K562 (cell line): ENCODE results near the gene UBE2H. TPM values are rescaled to one million over a fixed set of nuclear protein-coding genes. Genes with fewer than 3 reads are reported as not detected.

Experiments
- ATAC-seq: fragments of 200-7000 bp; cut with Tn5 transposase; 3 replicates; pipeline ENCODE4 v1.9.1; 2020; ENCODE audit warnings: moderate library complexity
- BruUV-seq: library from RNA; stranded (reverse); fragments of 400-500 nt; replicated peaks from 2 replicates; lab custom pipeline; 2021; lab: Mats Ljungman, UMichigan
- CTCF ChIA-PET: fragments of 300-600 bp; formaldehyde crosslinking; extraction: SDS; loops from one replicate; lab custom pipeline; 2021; ENCODE audit warnings: low intra/inter-chr PET ratio; lab: Yijun Ruan, JAX
- POLR2A ChIA-PET: fragments of 300-600, 350-650 bp; sonication (Branson Sonifier 250); formaldehyde crosslinking; extraction: SDS; loops from one replicate; lab custom pipeline; 2021; ENCODE audit warnings: antibody characterized with exemption, inconsistent platforms; lab: Yijun Ruan, JAX
- DNase-seq, 4 experiments: peaks; one replicate each; pipeline versions ENCODE4 v3.0.0 to v3.0.0-alpha.2; 2011 to 2018; ENCODE audit warnings: low spot score in 3 of 4, mixed read lengths in 3 of 4; ENCODE audit errors: extremely low read depth in 1 of 4
- FAIRE-seq: peaks from 2 replicates; lab custom pipeline; 2011; peaks lifted over from hg19 to GRCh38; lab: Jason Lieb, UNC
- H2AFZ ChIP-seq: 2 replicates; pipeline ENCODE4 v1.6.0; 2011; ENCODE audit warnings: low read depth, low read length, control low read depth, inconsistent platforms
- H3K27ac ChIP-seq: fragments of 200-600 bp; 3 replicates; pipeline ENCODE4 v1.8.0; 2011; ENCODE audit warnings: low read depth, mild to moderate bottlenecking, control low read depth, inconsistent platforms, low read length, moderate library complexity, mixed read lengths; ENCODE audit errors: extremely low read depth
- H3K27me3 ChIP-seq, 2 experiments: fragments of 300-600 bp in 1 of 2; 2 replicates in 1 of 2; 3 replicates in 1 of 2; pipeline versions ENCODE4 v1.6.0 to v1.8.0; 2011; ENCODE audit warnings: inconsistent platforms in 2 of 2, low read length in 2 of 2, mild to moderate bottlenecking in 1 of 2, mixed read lengths in 1 of 2, moderate library complexity in 1 of 2; ENCODE audit not compliant: control insufficient read depth in 2 of 2, insufficient read depth in 2 of 2
- H3K36me3 ChIP-seq: fragments of 300-600 bp; 3 replicates; pipeline ENCODE4 v1.8.0; 2011; ENCODE audit warnings: mild to moderate bottlenecking, low read length, inconsistent platforms; ENCODE audit not compliant: control insufficient read depth, insufficient read depth
- H3K4me1 ChIP-seq, 2 experiments: fragments of 200-600 bp in 1 of 2; replicated peaks in 1 of 2; 2 replicates in 1 of 2; 3 replicates in 1 of 2; pipeline versions ENCODE4 v1.5.1 to v1.8.0; 2011; ENCODE audit warnings: inconsistent platforms in 2 of 2, low read length in 2 of 2, mild to moderate bottlenecking in 1 of 2, mixed read lengths in 1 of 2, moderate library complexity in 1 of 2; ENCODE audit not compliant: control insufficient read depth in 2 of 2, insufficient read depth in 2 of 2
- H3K4me2 ChIP-seq: 2 replicates; pipeline ENCODE4 v1.6.1; 2011; ENCODE audit warnings: low read length, control low read depth, inconsistent platforms, mixed read lengths; ENCODE audit not compliant: insufficient read depth
- H3K4me3 ChIP-seq: fragments of 200-600 bp; sonication (generic), shearing (Covaris generic); 2 replicates; pipeline ENCODE4 v1.5.1; 2016; ENCODE audit warnings: control low read depth, inconsistent platforms
- H3K79me2 ChIP-seq: fragments of 200-600 bp; 3 replicates; pipeline ENCODE4 v1.8.0; 2011; ENCODE audit warnings: low read length, inconsistent platforms; ENCODE audit not compliant: control insufficient read depth, insufficient read depth
- H3K9ac ChIP-seq, 2 experiments: 2 replicates each; pipeline versions ENCODE4 v1.6.0 to v1.6.1; 2011; ENCODE audit warnings: low read depth in 2 of 2, low read length in 2 of 2, control low read depth in 1 of 2, inconsistent platforms in 1 of 2, mild to moderate bottlenecking in 1 of 2, mixed read lengths in 1 of 2; ENCODE audit not compliant: insufficient read depth in 1 of 2
- H3K9me1 ChIP-seq: one replicate; pipeline ENCODE4 v1.6.0; 2011; ENCODE audit warnings: inconsistent platforms, mild to moderate bottlenecking, low read length, moderate library complexity; ENCODE audit not compliant: control insufficient read depth, insufficient read depth
- H3K9me3 ChIP-seq: replicated peaks from 2 replicates; pipeline ENCODE4 v1.5.1; 2011; ENCODE audit warnings: low read depth, low read length, inconsistent platforms; ENCODE audit not compliant: control insufficient read depth, insufficient read depth
- H4K20me1 ChIP-seq: replicated peaks from 2 replicates; pipeline ENCODE4 v1.6.1; 2011; ENCODE audit warnings: low read length, inconsistent platforms, mixed read lengths; ENCODE audit not compliant: control insufficient read depth, insufficient read depth
- ATF3 ChIP-seq, 2 experiments: fragments of 450-650 bp in 1 of 2; sonication (generic) in 1 of 2; formaldehyde crosslinking in 1 of 2; IDR thresholded peaks in 1 of 2; conservative IDR thresholded peaks in 1 of 2; 2 replicates each; pipeline versions ENCODE4 v1.6.1 to v1.8.1; 2016 to 2023; ENCODE audit warnings: mild to moderate bottlenecking in 2 of 2, moderate library complexity in 2 of 2, inconsistent platforms in 1 of 2, missing genetic modification reagents in 1 of 2
- CREB3L1 ChIP-seq: fragments of 450-650 bp; IDR thresholded peaks from 2 replicates; pipeline ENCODE4 v1.6.1; 2014; ENCODE audit warnings: low read depth, mild to moderate bottlenecking, moderate library complexity, borderline replicate concordance
- DMBX1 ChIP-seq: fragments of 250-450 bp; sonication (Bioruptor Pico); IDR thresholded peaks from 2 replicates; pipeline ENCODE4 v1.8.0; 2022; ENCODE audit warnings: inconsistent platforms, mild to moderate bottlenecking, moderate library complexity, borderline replicate concordance
- EHMT2 ChIP-seq: fragments of 450-650 bp; IDR thresholded peaks from 2 replicates; pipeline ENCODE4 v1.6.1; 2018; ENCODE audit warnings: antibody characterized with exemption
- FOS ChIP-seq: IDR thresholded peaks from 3 replicates; pipeline ENCODE4 v1.6.1; 2011; ENCODE audit not compliant: insufficient read length; ENCODE audit errors: extremely low read depth
- GATAD2B ChIP-seq: fragments of 450-650 bp; IDR thresholded peaks from 2 replicates; pipeline ENCODE4 v1.6.1; 2017; ENCODE audit warnings: mild to moderate bottlenecking, borderline replicate concordance
- HDGF ChIP-seq: fragments of 450-650 bp; IDR thresholded peaks from 2 replicates; pipeline ENCODE4 v1.6.1; 2016
- IRF2 ChIP-seq: sonication (generic); formaldehyde crosslinking; IDR thresholded peaks from 2 replicates; pipeline ENCODE4 v1.8.1; 2022; ENCODE audit warnings: mild to moderate bottlenecking, missing genetic modification reagents
- JUN ChIP-seq, 2 experiments: sonication (generic) in 1 of 2; formaldehyde crosslinking in 1 of 2; IDR thresholded peaks; 2 replicates each; pipeline versions ENCODE4 v1.6.1 to v1.8.0; 2012 to 2022; ENCODE audit warnings: borderline replicate concordance in 2 of 2, mild to moderate bottlenecking in 2 of 2, improper control_type of control experiment in 1 of 2, low read depth in 1 of 2, low read length in 1 of 2, missing genetic modification reagents in 1 of 2
- JUND ChIP-seq, 2 experiments: IDR thresholded peaks; 2 replicates in 1 of 2; 3 replicates in 1 of 2; pipeline ENCODE4 v1.6.1; 2011; ENCODE audit warnings: borderline replicate concordance in 2 of 2, low read depth in 2 of 2, low read length in 2 of 2, improper control_type of control experiment in 1 of 2, missing biosample characterization in 1 of 2, missing genetic modification characterization in 1 of 2, missing genetic modification reagents in 1 of 2
- NR3C1 ChIP-seq: sonication (generic); formaldehyde crosslinking; IDR thresholded peaks from 2 replicates; pipeline ENCODE4 v1.8.1; 2022; ENCODE audit warnings: missing genetic modification reagents
- POLR2H ChIP-seq: IDR thresholded peaks from 2 replicates; pipeline ENCODE4 v1.6.1; 2016; ENCODE audit warnings: missing genetic modification characterization, low read depth, mild to moderate bottlenecking, control low read depth, missing compliant biosample characterization, moderate library complexity
- TEAD4 ChIP-seq, 2 experiments: sonication (generic) in 1 of 2; formaldehyde crosslinking in 1 of 2; IDR thresholded peaks; 2 replicates each; pipeline versions ENCODE4 v1.6.1 to v1.8.0; 2012 to 2022; ENCODE audit warnings: borderline replicate concordance in 1 of 2, inconsistent platforms in 1 of 2, low read length in 1 of 2, mild to moderate bottlenecking in 1 of 2, missing genetic modification reagents in 1 of 2
- TRIM28 ChIP-seq: fragments of 450-650 bp; IDR thresholded peaks from 2 replicates; pipeline ENCODE4 v1.6.1; 2017
- WGBS: fragments of 100-300 bp; shearing (Covaris generic); methylation state at CpG from one replicate; pipeline ENCODE4 v1.1.6; 2016; ENCODE audit warnings: low coverage, mixed read lengths; ENCODE audit not compliant: insufficient coverage; ENCODE audit errors: missing lambda C conversion rate; 5-methylcytosine and 5-hydroxymethylcytosine counted together
- in situ Hi-C: fragments of 300-500 bp; cut with MboI; formaldehyde crosslinking; loops from 4 replicates; pipeline ENCODE4 v1.15.0; 2018; ENCODE audit warnings: inconsistent platforms, mixed read lengths
- intact Hi-C: fragments of 100-400 bp; cut with micrococcal nuclease; formaldehyde crosslinking; loops from 2 replicates; pipeline ENCODE4 v1.14.2; 2022
- polyA plus RNA-seq, 8 experiments: library from polyadenylated mRNA; depleted of rRNA in 4 of 8; stranded (reverse) in 5 of 8; unstranded in 3 of 8; fragments of >200 nt; fragmentation: Nextera tagmentation in 2 of 8; fragmentation: Illumina TruSeq in 1 of 8; extraction: Ambion mirVana in 2 of 8; extraction: Trizol in 1 of 8; gene quantifications; 2 replicates each; pipeline versions ENCODE4 v1.2.1 to v1.2.3, GENCODE V29; 2011 to 2014; ENCODE audit warnings: inconsistent platforms in 1 of 8, missing spikeins in 1 of 8
- total RNA-seq, 7 experiments: library from RNA; depleted of rRNA in 6 of 7; stranded (reverse); fragments of >200 nt in 6 of 7; fragmentation: Illumina TruSeq in 2 of 7; extraction: Trizol in 2 of 7; gene quantifications; 2 replicates each; pipeline versions ENCODE4 v1.2.1 to v1.2.3, GENCODE V29; 2011 to 2021; ENCODE audit warnings: low replicate concordance in 1 of 7
- TF ChIP-seq, protein P1 (sequence below): fragments of 250-450 bp; sonication (Bioruptor Pico); IDR thresholded peaks from 2 replicates; pipeline ENCODE4 v1.8.0; 2021; ENCODE audit warnings: borderline replicate concordance, mild to moderate bottlenecking, moderate library complexity; ENCODE audit not compliant: poor library complexity, severe bottlenecking

The UBE2H gene
- total and polyA plus RNA-seq, 9 of the 15 experiments (the other 6 are each of a cell fraction or from before 2014, with no cell fraction given): 6.3 to 33.0 (median 13.3) TPM

DNA sequence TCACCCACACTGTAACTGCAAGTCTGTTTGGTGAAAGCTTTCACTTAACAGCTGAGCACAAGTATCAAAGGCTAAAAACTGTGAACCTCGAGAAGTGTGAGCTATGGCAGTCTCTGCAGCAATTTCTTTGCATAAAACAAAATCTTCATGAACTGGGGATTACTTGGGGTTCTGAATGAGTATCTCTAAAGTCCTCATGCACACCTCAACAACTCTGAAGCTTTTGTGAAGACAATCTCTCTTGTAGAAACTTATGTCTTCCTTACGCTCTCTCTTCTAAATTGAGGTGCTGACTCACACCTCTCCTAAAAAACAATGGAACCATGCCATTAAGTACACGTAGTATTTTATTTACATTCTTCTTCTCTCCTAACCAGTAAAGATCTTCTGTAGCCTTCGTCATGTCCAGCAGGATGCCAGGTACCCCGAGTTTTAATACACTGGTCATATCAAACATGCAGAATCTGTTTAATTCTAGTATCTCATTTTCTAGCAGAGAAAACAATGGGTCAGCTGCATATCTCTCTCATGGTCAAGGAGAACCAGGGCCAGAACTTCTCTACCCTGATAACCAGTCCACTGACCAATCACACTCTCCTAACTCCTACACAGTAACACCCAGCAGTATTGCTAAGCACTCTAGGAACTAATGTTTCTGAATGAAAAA, 76.9 kb downstream of the UBE2H start (continued):
- TF ChIP-seq IRF2 (CRISPR knock-in tag): no peak
- TF ChIP-seq FOS: peak; percentile 33
- 0 out of 2 replicates have a peak, but pooled peaks have one; percentile 67 for TF ChIP-seq TRIM28
- peak; percentile 58 for TF ChIP-seq DMBX1 (CRISPR knock-in tag)
- TF ChIP-seq NR3C1 (CRISPR knock-in tag): no peak
- 0 out of 2 replicates have a peak, but pooled peaks have one; percentile 16 for TF ChIP-seq JUN (IDR thresholded peaks at IDR 0.05; ENCODE audit: borderline replicate concordance, low read depth, low read length)
- no peak for TF ChIP-seq JUN (CRISPR knock-in tag; IDR thresholded peaks at IDR 0.05; ENCODE audit: borderline replicate concordance)

- FAIRE-seq (no peak), ATAC-seq (no peak), DNase-seq (no peak)
- WGBS: 18% methylated on average over 2 of the region's 2 CpGs
- Histone ChIP-seq H3K9me3 (no peaks in the 10 kb centered on the region), H3K79me2 (no peaks in the 10 kb centered on the region), H3K36me3 (no peaks in the 10 kb centered on the region), H3K9ac (peak overlapping the region in 1 of 2 experiments; percentile 65; a peak in 2 of 4 replicates), H3K9me1 (no peaks in the 10 kb centered on the region), H3K4me3 (no peak overlapping the region), H2AFZ (peak overlapping the region; percentile 82), H3K4me2 (peak overlapping the region; percentile 70; the same call in 1 of the 2 replicates), H4K20me1 (no peaks in the 10 kb centered on the region), H3K4me1 (peaks cover 5 to 47% of the 10 kb centered on the region in 2 experiments; a peak in 4 of 5 replicates), H3K27ac (peak overlapping the region; percentile 75; the same call in 2 of the 3 replicates), H3K27me3 (no peaks in the 10 kb centered on the region)
- POLR2A ChIA-PET: interaction anchor here (0.6 to 4.4 kb wide), 8 partner anchors 10 to 577 kb away, joined by 3 to 24 read pairs (median 6); partner anchors contain the start of gene NRF1
- CTCF ChIA-PET: no interaction called here
- BruUV-seq: no TSS peak
- intact Hi-C loops (no loop called here), in situ Hi-C loops (no loop called here)
- peak; percentile 47; the same call in 1 of the 2 replicates for TF ChIP-seq POLR2H (tag)
- TF ChIP-seq EHMT2: no peak
- TF ChIP-seq, protein P1, sequence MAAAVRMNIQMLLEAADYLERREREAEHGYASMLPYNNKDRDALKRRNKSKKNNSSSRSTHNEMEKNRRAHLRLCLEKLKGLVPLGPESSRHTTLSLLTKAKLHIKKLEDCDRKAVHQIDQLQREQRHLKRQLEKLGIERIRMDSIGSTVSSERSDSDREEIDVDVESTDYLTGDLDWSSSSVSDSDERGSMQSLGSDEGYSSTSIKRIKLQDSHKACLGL (CRISPR knock-in tag): no peak
- peak; percentile 44 for TF ChIP-seq ATF3 (IDR thresholded peaks at IDR 0.05)
- TF ChIP-seq ATF3 (CRISPR knock-in tag; conservative IDR thresholded peaks at IDR 0.05): no peak
- peak; percentile 59; the same call in 1 of the 2 replicates for TF ChIP-seq TEAD4 (IDR thresholded peaks at IDR 0.05; ENCODE audit: low read length)
- TF ChIP-seq TEAD4 (CRISPR knock-in tag; IDR thresholded peaks at IDR 0.05; ENCODE audit: borderline replicate concordance): no peak
- TF ChIP-seq JUND (IDR thresholded peaks at IDR 0.05; ENCODE audit: borderline replicate concordance, low read depth, low read length): peak; percentile 80; the same call in 1 of the 2 replicates
- peak; percentile 60; the same call in 2 of the 3 replicates for TF ChIP-seq JUND (tag; IDR thresholded peaks at IDR 0.05; ENCODE audit: borderline replicate concordance, low read depth, low read length)
- no peak for TF ChIP-seq CREB3L1
- TF ChIP-seq GATAD2B: 0 out of 2 replicates have a peak, but pooled peaks have one; percentile 54
- no peak for TF ChIP-seq HDGF
Observed at GRCh38 chr7:129875160-129875559, 77.6 kb downstream of the UBE2H start.
